IMR-90 (cell line): Measurements from ENCODE around the gene KIAA0825. TPM values are rescaled to one million over a fixed set of nuclear protein-coding genes. Genes with fewer than 3 reads are reported as not detected.
"Not testable (repeated sequence)": the region's sequence is repeated elsewhere in the genome, so short reads cannot be mapped to it uniquely, and the experiment has no call there.

Source experiments
- ATAC-seq: fragments of 200-7000 bp; cut with Tn5 transposase; 2 replicates; pipeline ENCODE4 v1.9.1; 2020; ENCODE audit warnings: low read depth, mild to moderate bottlenecking, moderate library complexity
- BruUV-seq: library from RNA; stranded (reverse); fragments of 400-500 nt; replicated peaks from 2 replicates; lab custom pipeline; 2021; lab: Mats Ljungman, UMichigan
- CTCF ChIA-PET: fragments of 300-600 bp; formaldehyde crosslinking; extraction: SDS; loops from one replicate; lab custom pipeline; 2021; ENCODE audit warnings: antibody characterized with exemption; lab: Yijun Ruan, JAX
- POLR2A ChIA-PET: fragments of 300-600 bp; sonication (Branson Sonifier 250); formaldehyde crosslinking; loops from one replicate; lab custom pipeline; 2022; ENCODE audit warnings: antibody characterized with exemption; ENCODE audit not compliant: unreplicated experiment; lab: Charles Lee
- DNase-seq: peaks from one replicate; pipeline ENCODE4 v3.0.0; 2013
- H2AFZ ChIP-seq: replicated peaks from 2 replicates; pipeline ENCODE3; 2013; ENCODE audit warnings: low read length, mild to moderate bottlenecking; ENCODE audit not compliant: poor library complexity
- H2AK5ac ChIP-seq: 2 replicates; pipeline ENCODE4 v1.6.1; 2013; ENCODE audit warnings: low read depth, low read length, inconsistent platforms
- H2AK9ac ChIP-seq: replicated peaks from 2 replicates; pipeline ENCODE3; 2013; ENCODE audit warnings: mild to moderate bottlenecking, low read depth, low read length, moderate library complexity; ENCODE audit not compliant: poor library complexity
- H2BK120ac ChIP-seq: 2 replicates; pipeline ENCODE4 v1.6.1; 2013; ENCODE audit warnings: low read depth, low read length, inconsistent platforms
- H2BK15ac ChIP-seq: 3 replicates; pipeline ENCODE4 v1.6.1; 2013; ENCODE audit warnings: low read depth, low read length, inconsistent platforms
- H2BK20ac ChIP-seq: 2 replicates; pipeline ENCODE4 v1.6.1; 2013; ENCODE audit warnings: low read depth, mild to moderate bottlenecking, inconsistent platforms, low read length, moderate library complexity
- H2BK5ac ChIP-seq: 2 replicates; pipeline ENCODE4 v1.6.1; 2013; ENCODE audit warnings: mild to moderate bottlenecking, low read depth, low read length, inconsistent platforms; ENCODE audit not compliant: poor library complexity, severe bottlenecking
- H3K14ac ChIP-seq: replicated peaks from 2 replicates; pipeline ENCODE4 v1.6.1; 2013; ENCODE audit warnings: low read depth, low read length, inconsistent platforms
- H3K18ac ChIP-seq: 2 replicates; pipeline ENCODE4 v1.6.1; 2013; ENCODE audit warnings: low read depth, low read length, control low read depth
- H3K23ac ChIP-seq: 2 replicates; pipeline ENCODE4 v1.6.1; 2013; ENCODE audit warnings: low read depth, low read length, inconsistent platforms
- H3K27ac ChIP-seq: 2 replicates; pipeline ENCODE4 v1.5.1; 2013; ENCODE audit warnings: mild to moderate bottlenecking, control low read depth, low read length; ENCODE audit not compliant: insufficient read depth
- H3K27me3 ChIP-seq: 2 replicates; pipeline ENCODE4 v1.6.1; 2013; ENCODE audit warnings: low read length; ENCODE audit not compliant: control insufficient read depth, insufficient read depth
- H3K36me3 ChIP-seq: 2 replicates; pipeline ENCODE4 v1.6.1; 2013; ENCODE audit warnings: low read length, mixed read lengths; ENCODE audit not compliant: control insufficient read depth, insufficient read depth
- H3K4ac ChIP-seq: 2 replicates; pipeline ENCODE4 v1.6.1; 2013; ENCODE audit warnings: low read depth, low read length, inconsistent platforms
- H3K4me1 ChIP-seq: 2 replicates; pipeline ENCODE4 v1.6.1; 2013; ENCODE audit warnings: low read length, mixed read lengths; ENCODE audit not compliant: control insufficient read depth, insufficient read depth
- H3K4me2 ChIP-seq: 2 replicates; pipeline ENCODE4 v1.6.1; 2013; ENCODE audit warnings: low read depth, mild to moderate bottlenecking, control low read depth, low read length, moderate library complexity
- H3K4me3 ChIP-seq: 2 replicates; pipeline ENCODE4 v1.5.1; 2013; ENCODE audit warnings: low read depth, mild to moderate bottlenecking, control low read depth, low read length, moderate library complexity; ENCODE audit not compliant: insufficient read depth
- H3K56ac ChIP-seq: 2 replicates; pipeline ENCODE4 v1.6.1; 2013; ENCODE audit warnings: low read length, inconsistent platforms; ENCODE audit not compliant: insufficient read depth; ENCODE audit errors: extremely low read depth
- H3K79me1 ChIP-seq, 2 experiments: 2 replicates each; pipeline ENCODE4 v1.6.1; 2013; ENCODE audit warnings: low read length in 2 of 2, inconsistent platforms in 1 of 2, low read depth in 1 of 2
- H3K9ac ChIP-seq: 2 replicates; pipeline ENCODE4 v1.6.1; 2013; ENCODE audit warnings: low read depth, low read length, control low read depth
- H3K9me1 ChIP-seq: 2 replicates; pipeline ENCODE4 v1.6.1; 2013; ENCODE audit warnings: low read length, inconsistent platforms; ENCODE audit not compliant: insufficient read depth
- H3K9me3 ChIP-seq: 2 replicates; pipeline ENCODE4 v1.6.1; 2013; ENCODE audit warnings: low read length; ENCODE audit not compliant: control insufficient read depth, insufficient read depth
- H4K20me1 ChIP-seq: 2 replicates; pipeline ENCODE4 v1.6.1; 2013; ENCODE audit warnings: low read length, inconsistent platforms; ENCODE audit not compliant: insufficient read depth
- H4K5ac ChIP-seq: 2 replicates; pipeline ENCODE4 v1.6.1; 2013; ENCODE audit warnings: mild to moderate bottlenecking, low read depth, low read length, control low read depth
- H4K8ac ChIP-seq, 2 experiments: 2 replicates each; pipeline ENCODE4 v1.6.1; 2013; ENCODE audit warnings: low read depth in 2 of 2, low read length in 2 of 2, control low read depth in 1 of 2, inconsistent platforms in 1 of 2
- H4K91ac ChIP-seq: 2 replicates; pipeline ENCODE4 v1.6.1; 2013; ENCODE audit warnings: low read depth, low read length, inconsistent platforms; ENCODE audit not compliant: insufficient read depth
- CEBPB ChIP-seq: IDR thresholded peaks from 2 replicates; pipeline ENCODE4 v1.6.1; 2012; ENCODE audit warnings: low read depth, low read length, improper control_type of control experiment
- WGBS, 2 experiments: methylation state at CpG; one replicate each; pipeline versions ENCODE4 v1.1.5 to v1.1.7; 2013; ENCODE audit warnings: missing lambda C conversion rate in 2 of 2; ENCODE audit not compliant: insufficient read length in 1 of 2; ENCODE audit errors: extremely low coverage in 2 of 2; 5-methylcytosine and 5-hydroxymethylcytosine counted together
- dilution Hi-C: fragments of 300-500 bp; cut with HindIII; formaldehyde crosslinking; loops from one replicate; pipeline ENCODE4 v1.14.3; 2018; ENCODE audit warnings: low sequenced_read_pairs; ENCODE audit not compliant: unreplicated experiment
- in situ Hi-C: fragments of 300-500 bp; cut with MboI; formaldehyde crosslinking; loops from 3 replicates; pipeline ENCODE4 v1.14.3; 2019; ENCODE audit warnings: low sequenced_read_pairs, inconsistent platforms, mixed read lengths
- intact Hi-C: fragments of 100-400 bp; cut with micrococcal nuclease; formaldehyde crosslinking; loops from 2 replicates; pipeline ENCODE4 v1.10.0; 2022
- polyA plus RNA-seq, 3 experiments: library from polyadenylated mRNA; depleted of rRNA; stranded (reverse); fragments of >200 nt; gene quantifications; 2 replicates each; pipeline ENCODE4 v1.2.3, GENCODE V29; 2012; ENCODE audit warnings: low replicate concordance in 1 of 3
- total RNA-seq: library from RNA; depleted of rRNA; stranded (reverse); fragments of >200 nt; gene quantifications from 2 replicates; pipeline ENCODE4 v1.2.3, GENCODE V29; 2012
- TF ChIP-seq, protein P1 (sequence below): conservative IDR thresholded peaks from 2 replicates; pipeline ENCODE4 v1.5.1; 2012; ENCODE audit warnings: mild to moderate bottlenecking, low read depth, low read length, improper control_type of control experiment

Gene KIAA0825
- total and polyA plus RNA-seq, 2 of the 4 experiments (the other 2 are of a cell fraction) = 0.46 to 1.8 TPM

DNA sequence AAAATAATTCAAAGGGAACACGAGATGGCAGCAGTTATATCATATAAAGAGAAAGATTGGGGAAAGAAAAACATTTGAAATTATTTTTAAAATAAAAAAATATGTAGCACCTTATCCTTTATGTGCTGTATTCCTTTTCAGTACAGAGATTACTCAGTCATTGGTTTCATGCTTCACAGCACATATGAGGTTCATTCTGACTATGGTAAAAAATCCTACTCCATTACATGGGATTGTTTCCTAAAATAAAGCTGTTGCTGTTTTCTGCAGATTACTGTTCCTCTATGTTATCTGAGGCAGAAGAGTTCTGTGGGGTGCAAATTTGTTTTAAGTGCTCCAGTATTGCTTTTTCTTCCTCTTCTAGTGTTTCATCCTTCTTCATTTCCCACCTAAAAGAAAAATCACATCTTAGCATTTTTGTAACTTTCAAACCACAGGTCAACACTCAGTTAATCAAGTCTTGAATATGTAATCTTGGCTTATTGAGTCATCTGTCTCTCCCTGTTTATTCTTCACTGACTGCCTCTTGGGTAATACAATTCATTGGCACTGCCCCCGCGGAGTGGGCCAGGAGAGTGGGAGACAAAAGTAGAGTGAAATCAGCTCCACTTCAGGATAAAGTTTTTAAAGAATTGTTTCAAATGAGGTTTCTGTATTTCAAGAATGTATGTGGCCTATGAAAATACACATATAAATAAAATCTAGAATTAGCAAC lies 464.5 kb downstream of the KIAA0825 start:
- no peak overlapping the region for H4K5ac ChIP-seq
- no peaks in the 10 kb centered on the region for H3K9me3 ChIP-seq
- no peak overlapping the region for H3K4me3 ChIP-seq
- H2BK5ac ChIP-seq = no peak overlapping the region
- no peak overlapping the region for H3K27ac ChIP-seq
- no peak overlapping the region for H2AK9ac ChIP-seq
- H2BK15ac ChIP-seq = no peak overlapping the region
- WGBS, 2 experiments = no CpG with 5 or more reads among the region's 3 CpGs
- in situ Hi-C loops = no loop called here
- no peak overlapping the region for H3K4ac ChIP-seq
- H3K56ac ChIP-seq = no peak overlapping the region
- H3K36me3 ChIP-seq = no peaks in the 10 kb centered on the region
- H4K20me1 ChIP-seq = no peaks in the 10 kb centered on the region
- H2AK5ac ChIP-seq = no peak overlapping the region
- no peak overlapping the region for H3K23ac ChIP-seq
- H2BK120ac ChIP-seq = no peak overlapping the region
- no peaks in the 10 kb centered on the region for H3K27me3 ChIP-seq
- no TSS peak for BruUV-seq
- POLR2A ChIA-PET = no interaction called here
- H2AFZ ChIP-seq = no peak overlapping the region
- H3K9ac ChIP-seq = no peak overlapping the region
- CTCF ChIA-PET = no interaction called here
- no peak overlapping the region for H2BK20ac ChIP-seq
- H3K14ac ChIP-seq = no peak overlapping the region
- H3K9me1 ChIP-seq = no peaks in the 10 kb centered on the region; the same call in 1 of the 2 replicates
- no peaks in the 10 kb centered on the region for H3K79me1 ChIP-seq
- H4K91ac ChIP-seq = no peak overlapping the region
- H3K18ac ChIP-seq = no peak overlapping the region
- no peak overlapping the region for H3K4me2 ChIP-seq
- ATAC-seq (no peak), DNase-seq (peak; percentile 18)
- peaks cover 2% of the 10 kb centered on the region for H3K4me1 ChIP-seq
- dilution Hi-C loops = no loop called here
- no peak overlapping the region for H4K8ac ChIP-seq
- TF ChIP-seq CEBPB = peak; percentile 32; the same call in 1 of the 2 replicates
- TF ChIP-seq, protein P1, sequence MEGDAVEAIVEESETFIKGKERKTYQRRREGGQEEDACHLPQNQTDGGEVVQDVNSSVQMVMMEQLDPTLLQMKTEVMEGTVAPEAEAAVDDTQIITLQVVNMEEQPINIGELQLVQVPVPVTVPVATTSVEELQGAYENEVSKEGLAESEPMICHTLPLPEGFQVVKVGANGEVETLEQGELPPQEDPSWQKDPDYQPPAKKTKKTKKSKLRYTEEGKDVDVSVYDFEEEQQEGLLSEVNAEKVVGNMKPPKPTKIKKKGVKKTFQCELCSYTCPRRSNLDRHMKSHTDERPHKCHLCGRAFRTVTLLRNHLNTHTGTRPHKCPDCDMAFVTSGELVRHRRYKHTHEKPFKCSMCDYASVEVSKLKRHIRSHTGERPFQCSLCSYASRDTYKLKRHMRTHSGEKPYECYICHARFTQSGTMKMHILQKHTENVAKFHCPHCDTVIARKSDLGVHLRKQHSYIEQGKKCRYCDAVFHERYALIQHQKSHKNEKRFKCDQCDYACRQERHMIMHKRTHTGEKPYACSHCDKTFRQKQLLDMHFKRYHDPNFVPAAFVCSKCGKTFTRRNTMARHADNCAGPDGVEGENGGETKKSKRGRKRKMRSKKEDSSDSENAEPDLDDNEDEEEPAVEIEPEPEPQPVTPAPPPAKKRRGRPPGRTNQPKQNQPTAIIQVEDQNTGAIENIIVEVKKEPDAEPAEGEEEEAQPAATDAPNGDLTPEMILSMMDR = no peak
- intact Hi-C loops = no loop called here

DNA sequence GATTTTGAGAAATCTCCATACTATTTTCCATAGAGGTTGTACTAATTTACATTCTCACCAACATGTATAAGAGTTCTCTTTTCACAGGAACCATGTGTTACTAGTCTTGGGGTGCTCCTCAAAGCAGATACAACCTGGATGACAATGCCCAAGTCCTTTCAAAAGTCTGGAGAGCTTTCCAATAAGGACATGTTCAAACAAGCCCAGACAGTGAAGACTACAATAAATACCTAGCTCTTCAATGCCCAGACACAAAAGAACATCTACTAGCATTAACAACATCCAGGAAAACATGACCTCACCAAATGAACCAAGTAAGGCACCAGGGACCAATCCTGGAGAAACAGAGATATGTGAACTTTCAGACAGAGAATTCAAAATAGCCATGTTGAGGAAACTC lies 474.8 kb downstream of the KIAA0825 start:
- BruUV-seq, H4K5ac ChIP-seq, H3K14ac ChIP-seq, H3K4me3 ChIP-seq, H3K4me2 ChIP-seq, DNase-seq, H4K8ac ChIP-seq, dilution Hi-C loops, H3K9me3 ChIP-seq, H3K9ac ChIP-seq, in situ Hi-C loops, H3K36me3 ChIP-seq, H2AK9ac ChIP-seq, POLR2A ChIA-PET, H3K4me1 ChIP-seq, H2BK20ac ChIP-seq, intact Hi-C loops, H3K27me3 ChIP-seq, H2BK5ac ChIP-seq, H3K23ac ChIP-seq, ATAC-seq, H3K56ac ChIP-seq, H2AK5ac ChIP-seq, H3K79me1 ChIP-seq, H3K27ac ChIP-seq, H4K91ac ChIP-seq, H3K18ac ChIP-seq, H3K4ac ChIP-seq, H2BK120ac ChIP-seq, H2AFZ ChIP-seq, H4K20me1 ChIP-seq, H3K9me1 ChIP-seq, H2BK15ac ChIP-seq: not testable (repeated sequence)
- CTCF ChIA-PET = interaction anchor here (0.9 kb wide), 1 partner anchor 323 kb away, joined by 4 read pairs; no protein-coding TSS in a partner anchor
